SU-DHL-6 (cell line): ENCODE results near the gene PRPF8.

Experiments used
- H2AFZ ChIP-seq: fragments of 200-600 bp; sonication (generic); 2 replicates; pipeline ENCODE4 v1.6.1; 2014; ENCODE audit warnings: low read depth, mild to moderate bottlenecking, moderate library complexity, mixed read lengths, antibody characterized with exemption, low read length; ENCODE audit not compliant: severe bottlenecking
- H3F3A ChIP-seq: fragments of 200-600 bp; shearing (Covaris generic); 2 replicates; pipeline ENCODE4 v1.6.0; 2016; ENCODE audit warnings: antibody characterized with exemption, mild to moderate bottlenecking; ENCODE audit not compliant: insufficient read depth
- H3K27ac ChIP-seq: fragments of 200-600 bp; sonication (generic); 2 replicates; pipeline ENCODE4 v1.5.1; 2016; ENCODE audit warnings: low read depth, mild to moderate bottlenecking, low read length, moderate library complexity, mixed read lengths
- H3K27me3 ChIP-seq: fragments of 200-600 bp; sonication (generic), shearing (Covaris generic); 2 replicates; pipeline ENCODE4 v1.6.0; 2014; ENCODE audit warnings: mild to moderate bottlenecking, low read length
- H3K36me3 ChIP-seq: fragments of 200-600 bp; sonication (generic); 2 replicates; pipeline ENCODE4 v1.6.1; 2014; ENCODE audit warnings: mild to moderate bottlenecking, low read length, mixed read lengths
- H3K4me2 ChIP-seq: fragments of 300-600, 200-600 bp; shearing (Covaris generic), sonication (generic); 2 replicates; pipeline ENCODE4 v1.6.0; 2014; ENCODE audit warnings: low read length, low read depth, mild to moderate bottlenecking; ENCODE audit not compliant: poor library complexity, severe bottlenecking
- H3K4me3 ChIP-seq: fragments of 200-600 bp; sonication (generic); 2 replicates; pipeline ENCODE4 v1.5.1; 2014; ENCODE audit warnings: antibody characterized with exemption, low read length, mild to moderate bottlenecking, mixed read lengths; ENCODE audit not compliant: insufficient read depth, poor library complexity, severe bottlenecking
- H3K79me2 ChIP-seq: fragments of 200-600 bp; sonication (generic); 2 replicates; pipeline ENCODE4 v1.6.1; 2014; ENCODE audit warnings: mild to moderate bottlenecking, low read length, moderate library complexity; ENCODE audit not compliant: insufficient read depth
- H3K9ac ChIP-seq: fragments of 200-600 bp; sonication (generic); 2 replicates; pipeline ENCODE4 v1.7.0; 2014; ENCODE audit warnings: mild to moderate bottlenecking, low read length
- H3K9me2 ChIP-seq: fragments of 200-600 bp; sonication (generic); replicated peaks from 2 replicates; pipeline ENCODE4 v1.6.1; 2014; ENCODE audit warnings: low read length; ENCODE audit not compliant: insufficient read depth
- H3K9me3 ChIP-seq: fragments of 200-600 bp; sonication (generic); 2 replicates; pipeline ENCODE4 v1.6.1; 2014; ENCODE audit warnings: low read length, mixed read lengths; ENCODE audit not compliant: insufficient read depth
- H4K20me1 ChIP-seq: fragments of 200-600 bp; sonication (generic); 2 replicates; pipeline ENCODE4 v1.6.1; 2014; ENCODE audit warnings: low read depth, mild to moderate bottlenecking, antibody characterized with exemption, low read length, moderate library complexity, mixed read lengths
- EZH2phosphoT487 ChIP-seq: fragments of 200-600 bp; sonication (generic), shearing (Covaris generic); conservative IDR thresholded peaks from 2 replicates; pipeline ENCODE4 v1.6.1; 2018; ENCODE audit warnings: mild to moderate bottlenecking, antibody characterized with exemption, low read length, moderate library complexity, mixed read lengths
- TF ChIP-seq, protein P1 (sequence below): fragments of 200-600 bp; sonication (generic); IDR thresholded peaks from one replicate; pipeline ENCODE4 v1.5.1; 2017; ENCODE audit warnings: antibody characterized with exemption, mild to moderate bottlenecking, low read length, moderate library complexity; ENCODE audit not compliant: insufficient read depth, poor library complexity, severe bottlenecking

PRPF8 gene

DNA sequence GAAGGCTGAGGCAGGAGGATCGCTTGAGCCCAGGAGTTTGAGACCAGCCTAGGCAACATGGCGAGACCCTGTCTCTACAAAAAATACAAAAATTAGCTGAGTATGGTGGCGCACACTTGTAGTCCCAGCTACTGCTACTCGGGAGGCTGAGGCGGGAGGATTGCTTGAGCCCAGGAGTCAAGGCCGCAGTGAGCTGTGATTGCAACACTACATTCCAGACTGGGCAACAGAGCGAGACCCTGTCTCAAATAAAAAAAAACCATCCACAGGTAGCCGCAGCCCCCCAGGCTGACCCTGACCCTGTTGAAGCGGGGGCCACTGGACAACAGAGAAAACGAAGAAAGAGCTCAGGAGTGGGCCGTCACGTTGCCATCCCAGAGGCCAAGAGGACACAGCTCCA lies 60.0 kb downstream of the PRPF8 start:
- Histone ChIP-seq H3K27ac (no peak overlapping the region), H3K4me2 (no peak overlapping the region), H3K9me2 (no peaks in the 10 kb centered on the region), H3K79me2 (peaks cover 35% of the 10 kb centered on the region), H4K20me1 (no peaks in the 10 kb centered on the region), H3K9me3 (no peaks in the 10 kb centered on the region), H2AFZ (no peak overlapping the region), H3F3A (peaks cover 18% of the 10 kb centered on the region), H3K4me3 (no peak overlapping the region), H3K36me3 (no peaks in the 10 kb centered on the region), H3K9ac (no peak overlapping the region), H3K27me3 (no peaks in the 10 kb centered on the region)
- TF ChIP-seq, protein P1, sequence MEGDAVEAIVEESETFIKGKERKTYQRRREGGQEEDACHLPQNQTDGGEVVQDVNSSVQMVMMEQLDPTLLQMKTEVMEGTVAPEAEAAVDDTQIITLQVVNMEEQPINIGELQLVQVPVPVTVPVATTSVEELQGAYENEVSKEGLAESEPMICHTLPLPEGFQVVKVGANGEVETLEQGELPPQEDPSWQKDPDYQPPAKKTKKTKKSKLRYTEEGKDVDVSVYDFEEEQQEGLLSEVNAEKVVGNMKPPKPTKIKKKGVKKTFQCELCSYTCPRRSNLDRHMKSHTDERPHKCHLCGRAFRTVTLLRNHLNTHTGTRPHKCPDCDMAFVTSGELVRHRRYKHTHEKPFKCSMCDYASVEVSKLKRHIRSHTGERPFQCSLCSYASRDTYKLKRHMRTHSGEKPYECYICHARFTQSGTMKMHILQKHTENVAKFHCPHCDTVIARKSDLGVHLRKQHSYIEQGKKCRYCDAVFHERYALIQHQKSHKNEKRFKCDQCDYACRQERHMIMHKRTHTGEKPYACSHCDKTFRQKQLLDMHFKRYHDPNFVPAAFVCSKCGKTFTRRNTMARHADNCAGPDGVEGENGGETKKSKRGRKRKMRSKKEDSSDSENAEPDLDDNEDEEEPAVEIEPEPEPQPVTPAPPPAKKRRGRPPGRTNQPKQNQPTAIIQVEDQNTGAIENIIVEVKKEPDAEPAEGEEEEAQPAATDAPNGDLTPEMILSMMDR, result no peak
- TF ChIP-seq EZH2phosphoT487, result no peak

DNA sequence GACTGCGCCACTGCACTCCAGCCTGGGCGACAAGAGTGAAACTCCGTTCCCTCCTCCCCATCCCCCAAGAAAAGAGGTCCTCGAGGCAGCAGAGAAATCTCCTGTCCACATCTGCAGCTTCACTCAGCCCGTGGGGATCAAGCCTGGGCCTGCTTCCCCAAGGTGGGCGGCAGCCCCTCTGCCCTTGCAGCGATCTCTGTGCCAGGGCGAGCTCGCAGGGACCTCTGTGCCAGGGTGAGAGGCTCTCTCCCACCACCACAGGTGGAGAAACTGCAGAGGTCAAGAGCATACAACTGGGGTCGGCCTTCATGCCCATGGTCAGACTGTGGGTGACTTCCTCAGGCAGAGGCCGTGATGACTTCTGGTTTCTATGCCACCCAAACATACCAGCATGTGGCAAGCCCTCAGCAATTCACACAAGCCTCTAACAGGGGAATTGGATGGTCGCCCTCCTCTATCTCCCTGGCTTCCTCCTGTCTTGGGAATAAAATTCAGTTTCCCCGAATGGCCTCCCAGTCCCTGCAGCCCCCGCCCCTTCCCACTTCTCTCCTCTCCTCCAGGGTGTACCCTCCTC lies 61.5 kb downstream of the PRPF8 start:
- no peaks in the 10 kb centered on the region for H3K27me3 ChIP-seq
- H3F3A ChIP-seq, result peaks cover 18% of the 10 kb centered on the region
- TF ChIP-seq, protein P1, result no peak
- TF ChIP-seq EZH2phosphoT487, result no peak
- H4K20me1 ChIP-seq, result no peaks in the 10 kb centered on the region
- no peaks in the 10 kb centered on the region for H3K9me3 ChIP-seq
- no peak overlapping the region for H2AFZ ChIP-seq
- H3K4me2 ChIP-seq, result no peak overlapping the region
- no peak overlapping the region for H3K4me3 ChIP-seq
- no peak overlapping the region for H3K27ac ChIP-seq
- peaks cover 35% of the 10 kb centered on the region for H3K79me2 ChIP-seq
- H3K9ac ChIP-seq, result no peak overlapping the region
- no peaks in the 10 kb centered on the region for H3K9me2 ChIP-seq
- H3K36me3 ChIP-seq, result no peaks in the 10 kb centered on the region

DNA sequence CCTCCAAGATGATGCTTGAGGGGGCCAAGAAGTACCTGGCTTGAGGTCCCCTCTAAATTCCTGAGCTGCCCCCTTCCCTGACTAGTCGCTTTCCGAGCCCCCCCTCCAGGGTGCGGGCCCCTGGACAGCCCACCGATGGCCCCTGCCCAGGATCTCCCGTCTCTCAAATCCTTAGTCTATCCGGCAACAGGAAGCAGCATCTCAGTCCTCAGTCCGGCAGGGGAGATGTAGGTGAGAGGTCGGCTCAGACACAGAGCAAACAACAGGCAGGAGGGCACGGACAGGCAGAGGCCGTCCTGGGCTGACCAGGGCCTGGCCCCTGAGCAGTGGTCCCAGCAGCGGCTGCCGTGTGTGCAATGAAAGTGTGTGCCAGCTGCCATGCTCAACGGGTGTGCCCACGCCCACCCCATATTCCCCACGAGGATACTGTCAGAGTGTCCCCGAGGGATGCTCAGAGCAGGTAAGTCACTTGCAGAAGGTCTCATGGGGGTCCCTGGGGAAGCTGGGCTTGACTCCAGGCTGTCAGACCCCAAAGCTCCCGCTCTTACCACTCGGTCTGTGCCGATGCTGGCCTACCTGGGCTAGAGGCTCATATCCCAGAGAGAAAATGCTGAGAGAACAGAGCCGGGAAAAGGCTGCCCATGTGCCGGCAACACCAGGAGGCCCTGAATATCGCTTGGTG lies 63.3 kb downstream of the PRPF8 start:
- no peaks in the 10 kb centered on the region for H3K9me2 ChIP-seq
- H3K27ac ChIP-seq, result no peak overlapping the region
- peaks cover 22% of the 10 kb centered on the region for H3K79me2 ChIP-seq
- no peaks in the 10 kb centered on the region for H3K27me3 ChIP-seq
- no peaks in the 10 kb centered on the region for H3K9me3 ChIP-seq
- H2AFZ ChIP-seq, result no peak overlapping the region
- no peak for TF ChIP-seq EZH2phosphoT487
- TF ChIP-seq, protein P1, result no peak
- H3F3A ChIP-seq, result peaks cover 8% of the 10 kb centered on the region; the same call in 1 of the 2 replicates
- no peak overlapping the region for H3K4me3 ChIP-seq
- no peak overlapping the region for H3K4me2 ChIP-seq
- no peaks in the 10 kb centered on the region for H3K36me3 ChIP-seq
- H3K9ac ChIP-seq, result no peak overlapping the region
- no peaks in the 10 kb centered on the region for H4K20me1 ChIP-seq
